DND-41 (cell line): ENCODE results near the gene SEC22A.

Experiments used
- ATAC-seq: fragments of 200-7000 bp; cut with Tn5 transposase; 3 replicates; pipeline ENCODE4 v1.9.1; 2021; ENCODE audit warnings: low read depth; ENCODE audit not compliant: insufficient read depth
- DNase-seq: peaks from one replicate; pipeline ENCODE4 v3.0.0-alpha.2; 2020
- H2AFZ ChIP-seq: 2 replicates; pipeline ENCODE4 v1.6.0; 2012; ENCODE audit warnings: low read depth, low read length
- H3K27ac ChIP-seq: 2 replicates; pipeline ENCODE4 v1.5.1; 2012; ENCODE audit warnings: low read length, inconsistent platforms
- H3K27me3 ChIP-seq: fragments of 200-600 bp; sonication (generic); 2 replicates; pipeline ENCODE4 v1.6.0; 2012; ENCODE audit warnings: low read length, mild to moderate bottlenecking, inconsistent platforms; ENCODE audit not compliant: insufficient read depth, poor library complexity
- H3K36me3 ChIP-seq: 2 replicates; pipeline ENCODE4 v1.5.1; 2012; ENCODE audit warnings: low read length, inconsistent platforms; ENCODE audit not compliant: insufficient read depth
- H3K4me1 ChIP-seq: 2 replicates; pipeline ENCODE4 v1.5.1; 2012; ENCODE audit warnings: mild to moderate bottlenecking, low read length; ENCODE audit not compliant: insufficient read depth
- H3K4me2 ChIP-seq: 2 replicates; pipeline ENCODE4 v1.6.0; 2012; ENCODE audit warnings: mild to moderate bottlenecking, moderate library complexity, low read length, inconsistent platforms; ENCODE audit not compliant: insufficient read depth
- H3K4me3 ChIP-seq, 2 experiments: fragments of 200-600 bp in 1 of 2; shearing (Covaris generic) in 1 of 2; 2 replicates each; pipeline ENCODE4 v1.5.1; 2012 to 2016; ENCODE audit warnings: inconsistent platforms in 2 of 2, low read length in 2 of 2, mild to moderate bottlenecking in 2 of 2, low read depth in 1 of 2, moderate library complexity in 1 of 2
- H3K79me2 ChIP-seq: 2 replicates; pipeline ENCODE4 v1.6.0; 2012; ENCODE audit warnings: low read length, inconsistent platforms; ENCODE audit not compliant: insufficient read depth
- H3K9ac ChIP-seq: 2 replicates; pipeline ENCODE4 v1.6.0; 2012; ENCODE audit warnings: low read depth, mild to moderate bottlenecking, inconsistent platforms, low read length, moderate library complexity
- H3K9me3 ChIP-seq: 2 replicates; pipeline ENCODE4 v1.5.1; 2012; ENCODE audit warnings: low read length, moderate library complexity, mild to moderate bottlenecking, inconsistent platforms; ENCODE audit not compliant: insufficient read depth, severe bottlenecking
- H4K20me1 ChIP-seq: 2 replicates; pipeline ENCODE4 v1.6.0; 2012; ENCODE audit warnings: low read length; ENCODE audit not compliant: insufficient read depth
- CTCF ChIP-seq: IDR thresholded peaks from 2 replicates; pipeline ENCODE4 v1.5.1; 2012; ENCODE audit warnings: borderline replicate concordance, low read length, moderate library complexity, mild to moderate bottlenecking; ENCODE audit not compliant: poor library complexity, severe bottlenecking; ENCODE audit errors: extremely low read depth
- EZH2 ChIP-seq: IDR thresholded peaks from 3 replicates; pipeline ENCODE4 v1.6.1; 2012; ENCODE audit warnings: borderline replicate concordance, low read depth, mild to moderate bottlenecking, moderate library complexity, low read length, inconsistent platforms; ENCODE audit not compliant: severe bottlenecking

Gene SEC22A

GRCh38 chr3:123256256-123256655 is 54.5 kb downstream of the SEC22A start:
- no peaks in the 10 kb centered on the region for H3K9me3 ChIP-seq
- H3K36me3 ChIP-seq, result peaks cover 3% of the 10 kb centered on the region; the same call in 1 of the 2 replicates
- no peak overlapping the region for H3K9ac ChIP-seq
- H3K4me1 ChIP-seq, result no peaks in the 10 kb centered on the region
- no peak for TF ChIP-seq CTCF
- TF ChIP-seq EZH2, result no peak
- no peaks in the 10 kb centered on the region for H3K27me3 ChIP-seq
- H4K20me1 ChIP-seq, result no peaks in the 10 kb centered on the region
- H3K4me2 ChIP-seq, result no peak overlapping the region
- no peak for ATAC-seq
- DNase-seq, result no peak
- H3K79me2 ChIP-seq, result no peaks in the 10 kb centered on the region
- H3K27ac ChIP-seq, result no peak overlapping the region
- H3K4me3 ChIP-seq, result no peak overlapping the region
- H2AFZ ChIP-seq, result no peak overlapping the region

- no peak overlapping the region for H3K4me3 ChIP-seq
- H4K20me1 ChIP-seq, result no peaks in the 10 kb centered on the region
- no peak overlapping the region for H3K4me2 ChIP-seq
- H3K36me3 ChIP-seq, result peaks cover 3% of the 10 kb centered on the region; the same call in 1 of the 2 replicates
- TF ChIP-seq CTCF (no peak), EZH2 (no peak)
- ATAC-seq (no peak), DNase-seq (no peak)
- no peaks in the 10 kb centered on the region for H3K79me2 ChIP-seq
- no peaks in the 10 kb centered on the region for H3K4me1 ChIP-seq
- H2AFZ ChIP-seq, result no peak overlapping the region
- H3K9ac ChIP-seq, result no peak overlapping the region
- no peaks in the 10 kb centered on the region for H3K9me3 ChIP-seq
- no peaks in the 10 kb centered on the region for H3K27me3 ChIP-seq
- H3K27ac ChIP-seq, result no peak overlapping the region
Measured at GRCh38 chr3:123258359-123258758, 56.6 kb downstream of the SEC22A start.

- Histone ChIP-seq H3K4me2 (no peak overlapping the region), H3K36me3 (peaks cover 3% of the 10 kb centered on the region; the same call in 1 of the 2 replicates), H3K4me3 (no peak overlapping the region), H3K9ac (no peak overlapping the region), H3K9me3 (no peaks in the 10 kb centered on the region), H3K79me2 (no peaks in the 10 kb centered on the region), H2AFZ (no peak overlapping the region), H3K4me1 (no peaks in the 10 kb centered on the region), H4K20me1 (no peaks in the 10 kb centered on the region), H3K27ac (no peak overlapping the region), H3K27me3 (no peaks in the 10 kb centered on the region)
- peak; percentile 79 for ATAC-seq
- no peak for DNase-seq
- TF ChIP-seq CTCF, result peak; percentile 60
- TF ChIP-seq EZH2, result no peak
Measured at GRCh38 chr3:123258811-123259420, 57.2 kb downstream of the SEC22A start.
